OCI-LY7 (cell line): Measurements from ENCODE around the gene LMOD1. TPM values are rescaled to one million over a fixed set of nuclear protein-coding genes. Genes with fewer than 3 reads are reported as not detected.

Source experiments
- BruUV-seq: library from RNA; stranded (reverse); fragments of 400-500 nt; replicated peaks from 2 replicates; lab custom pipeline; 2021; lab: Mats Ljungman, UMichigan
- CTCF ChIA-PET: fragments of 300-600 bp; sonication (Branson Sonifier 250); formaldehyde crosslinking; loops from one replicate; lab custom pipeline; 2022; ENCODE audit warnings: antibody characterized with exemption; ENCODE audit not compliant: unreplicated experiment; lab: Charles Lee
- POLR2A ChIA-PET: fragments of 300-600 bp; sonication (Branson Sonifier 250); formaldehyde crosslinking; loops from one replicate; lab custom pipeline; 2022; ENCODE audit warnings: antibody characterized with exemption; lab: Charles Lee
- DNase-seq: peaks from one replicate; pipeline ENCODE4 v3.0.0-alpha.2; 2015; ENCODE audit warnings: low spot score
- H2AFZ ChIP-seq: fragments of 200-600 bp; sonication (generic), shearing (Covaris generic); 2 replicates; pipeline ENCODE4 v1.6.1; 2014; ENCODE audit warnings: mild to moderate bottlenecking, antibody characterized with exemption, low read length, moderate library complexity
- H3K27ac ChIP-seq: fragments of 200-600 bp; sonication (generic); 2 replicates; pipeline ENCODE4 v1.5.1; 2014; ENCODE audit warnings: mixed run types, low read depth, mild to moderate bottlenecking, moderate library complexity, low read length, inconsistent platforms; ENCODE audit not compliant: poor library complexity, severe bottlenecking
- H3K36me3 ChIP-seq: fragments of 200-600 bp; sonication (generic); 2 replicates; pipeline ENCODE4 v1.6.1; 2014; ENCODE audit warnings: mild to moderate bottlenecking, antibody characterized with exemption, low read length, moderate library complexity, mixed read lengths; ENCODE audit not compliant: insufficient read depth
- H3K4me1 ChIP-seq: fragments of 200-600 bp; sonication (generic); 2 replicates; pipeline ENCODE4 v1.5.1; 2014; ENCODE audit warnings: mild to moderate bottlenecking, low read length; ENCODE audit not compliant: insufficient read depth, poor library complexity, severe bottlenecking
- H3K4me2 ChIP-seq: fragments of 200-600 bp; sonication (generic); 2 replicates; pipeline ENCODE4 v1.6.1; 2014; ENCODE audit warnings: mild to moderate bottlenecking, low read length
- H3K4me3 ChIP-seq: fragments of 200-600 bp; sonication (generic); 2 replicates; pipeline ENCODE4 v1.5.1; 2014; ENCODE audit warnings: mild to moderate bottlenecking, low read depth, low read length; ENCODE audit not compliant: poor library complexity, severe bottlenecking
- H3K79me2 ChIP-seq: fragments of 200-600 bp; sonication (generic); 2 replicates; pipeline ENCODE4 v1.6.1; 2016; ENCODE audit warnings: low read depth, mild to moderate bottlenecking, low read length, moderate library complexity, mixed read lengths; ENCODE audit not compliant: insufficient read depth
- H3K9me2 ChIP-seq: fragments of 200-600 bp; sonication (generic); 2 replicates; pipeline ENCODE4 v1.6.1; 2016; ENCODE audit warnings: mild to moderate bottlenecking, low read length, mixed read lengths; ENCODE audit not compliant: insufficient read depth
- H3K9me3 ChIP-seq: fragments of 200-600 bp; sonication (generic); 2 replicates; pipeline ENCODE4 v1.6.1; 2014; ENCODE audit warnings: mild to moderate bottlenecking, mixed run types, low read length, mixed read lengths
- H4K20me1 ChIP-seq: fragments of 200-600 bp; sonication (generic); 2 replicates; pipeline ENCODE4 v1.6.1; 2014; ENCODE audit warnings: mild to moderate bottlenecking, antibody characterized with exemption, low read length, moderate library complexity, mixed read lengths; ENCODE audit not compliant: insufficient read depth
- CTCF ChIP-seq: fragments of 200-600 bp; sonication (generic); conservative IDR thresholded peaks from 2 replicates; pipeline ENCODE4 v1.5.1; 2014; ENCODE audit warnings: mild to moderate bottlenecking, antibody characterized with exemption, low read length, moderate library complexity, mixed read lengths
- EZH2phosphoT487 ChIP-seq: fragments of 200-600 bp; sonication (generic); IDR thresholded peaks from 2 replicates; pipeline ENCODE4 v1.6.1; 2018; ENCODE audit warnings: low read depth, borderline replicate concordance, mild to moderate bottlenecking, mixed run types, antibody characterized with exemption, low read length, moderate library complexity, mixed read lengths
- intact Hi-C: fragments of 100-400 bp; cut with micrococcal nuclease; formaldehyde crosslinking; loops from one replicate; pipeline ENCODE4 v1.10.0; 2022; ENCODE audit not compliant: unreplicated experiment
- total RNA-seq, 2 experiments: library from RNA; depleted of rRNA in 1 of 2; stranded (reverse); fragments of >200 nt in 1 of 2; shearing (Covaris generic) in 1 of 2; gene quantifications; 2 replicates each; pipeline ENCODE4 v1.2.3, GENCODE V29; 2014 to 2022

Gene LMOD1
- total RNA-seq, 2 experiments from 2014 or later = not detected

DNA sequence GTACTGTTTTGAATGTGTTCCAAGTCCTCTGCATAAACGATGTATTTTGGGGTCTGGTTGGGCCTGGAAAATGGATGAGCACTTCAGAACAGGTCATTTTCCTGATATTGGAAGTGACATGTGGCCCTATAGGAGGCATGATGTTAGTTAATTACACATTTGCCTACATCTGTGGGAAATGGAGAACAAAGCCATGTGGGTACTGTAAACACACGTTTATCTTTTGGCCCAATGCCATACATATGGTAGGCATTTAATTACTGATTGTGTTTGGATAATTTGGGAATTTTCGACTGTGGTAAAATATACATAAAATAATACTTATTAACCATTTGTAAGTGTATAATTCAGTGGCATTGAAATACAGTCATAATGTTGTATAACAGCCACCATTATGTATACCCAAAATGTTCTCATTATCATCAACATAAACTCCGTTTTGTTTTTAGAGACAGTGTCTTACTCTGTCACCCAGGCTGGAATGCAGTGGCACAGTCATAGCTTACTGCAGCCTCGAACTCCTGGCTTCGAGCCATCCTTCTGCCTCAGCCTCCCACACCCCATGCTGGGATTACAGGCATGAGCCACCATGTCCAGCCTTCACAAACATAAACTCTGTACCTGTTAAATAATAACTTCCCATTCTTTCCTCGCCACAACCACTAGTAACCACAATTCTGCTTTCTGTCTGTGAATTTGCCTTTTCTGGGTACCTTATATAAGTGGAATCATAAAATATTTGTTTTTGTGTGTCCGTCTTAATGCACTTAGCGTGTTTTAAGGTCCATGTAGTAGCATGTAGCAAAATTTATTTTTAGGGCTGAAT, 24.2 kb upstream of the LMOD1 start:
- POLR2A ChIA-PET = no interaction called here
- H3K9me2 ChIP-seq = no peaks in the 10 kb centered on the region
- H3K27ac ChIP-seq = no peak overlapping the region
- intact Hi-C loops = loop anchor here (5.0 kb wide), 2 partner anchors 93 to 143 kb away; partner anchors contain the start of gene IPO9
- TF ChIP-seq EZH2phosphoT487 (no peak), CTCF (no peak)
- H3K9me3 ChIP-seq = no peaks in the 10 kb centered on the region
- no peak overlapping the region for H3K4me2 ChIP-seq
- no TSS peak for BruUV-seq
- DNase-seq = no peak
- CTCF ChIA-PET = no interaction called here
- H3K36me3 ChIP-seq = peaks cover 51% of the 10 kb centered on the region
- no peaks in the 10 kb centered on the region for H4K20me1 ChIP-seq
- H3K4me1 ChIP-seq = peaks cover 8% of the 10 kb centered on the region
- no peaks in the 10 kb centered on the region; the same call in 1 of the 2 replicates for H3K79me2 ChIP-seq
- no peak overlapping the region for H3K4me3 ChIP-seq
- H2AFZ ChIP-seq = no peak overlapping the region

DNA sequence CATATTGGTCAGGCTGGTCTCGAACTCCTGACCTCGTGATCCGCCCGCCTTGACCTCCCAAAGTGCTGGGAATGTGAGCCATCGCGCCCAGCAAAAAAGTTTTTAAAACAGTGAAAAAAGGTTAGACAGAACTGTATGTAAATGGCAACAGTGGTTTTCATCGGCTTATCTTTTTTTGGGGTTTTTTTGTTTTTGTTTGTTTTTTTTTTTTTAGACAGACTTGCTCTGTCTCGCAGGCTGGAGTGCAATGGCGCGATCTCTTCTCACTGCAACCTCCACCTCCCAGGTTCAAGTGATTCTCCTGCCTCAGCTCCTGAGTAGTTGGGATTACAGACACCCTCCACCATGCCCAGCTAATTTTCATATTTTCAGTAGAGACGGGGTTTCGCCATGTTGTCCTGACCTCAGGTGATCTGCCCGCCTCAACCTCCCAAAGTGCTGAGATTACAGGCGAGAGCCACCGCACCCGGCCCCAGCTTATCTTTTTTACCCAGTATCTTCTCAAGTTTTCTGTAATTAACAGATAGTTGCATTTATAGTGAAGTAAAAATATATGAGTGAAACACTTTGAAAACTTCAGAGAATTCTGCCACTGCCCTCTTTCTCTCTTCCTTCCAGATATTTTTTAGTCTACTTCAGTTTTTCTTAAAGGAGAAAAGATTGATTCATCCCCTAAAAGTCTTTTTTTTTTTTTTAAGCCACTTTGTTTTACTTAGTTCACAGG, 22.0 kb upstream of the LMOD1 start:
- Histone ChIP-seq H3K79me2 (no peaks in the 10 kb centered on the region; the same call in 1 of the 2 replicates), H2AFZ (no peak overlapping the region), H3K4me1 (peaks cover 8% of the 10 kb centered on the region), H4K20me1 (no peaks in the 10 kb centered on the region), H3K27ac (no peak overlapping the region), H3K9me2 (no peaks in the 10 kb centered on the region), H3K4me2 (no peak overlapping the region), H3K4me3 (no peak overlapping the region), H3K9me3 (no peaks in the 10 kb centered on the region), H3K36me3 (peaks cover 69% of the 10 kb centered on the region)
- POLR2A ChIA-PET = interaction anchor here (0.6 to 1.8 kb wide), 7 partner anchors 7 to 153 kb away, joined by 3 to 6 read pairs (median 3); partner anchors contain the start of gene IPO9
- CTCF ChIA-PET = interaction anchor here (0.7 to 1.3 kb wide), 2 partner anchors 72 to 91 kb away, joined by 3 to 4 read pairs; no protein-coding TSS in a partner anchor
- no peak for DNase-seq
- BruUV-seq = no TSS peak
- intact Hi-C loops = no loop called here
- TF ChIP-seq EZH2phosphoT487 (no peak), CTCF (no peak)
